ENCODE data around the gene ZDHHC12.

ZDHHC12 gene

GRCh38 chr9:128688501-128689292 lies 35.2 kb downstream of the ZDHHC12 start, which contains the start of gene SET:
SET (plus strand) TSS chr9:128689222; CDS start chr9:128689583, 361 bp downstream.
- H3K4me1 ChIP-seq (ENCODE audit: control insufficient read depth in 1 of 2, insufficient read depth in 2 of 2, low read length in 2 of 2) = peaks cover 38 to 48% of the 10 kb centered on the region in 2 donors
- H3K9ac ChIP-seq (ENCODE audit: low read depth in 1 of 2, low read length in 2 of 2) = peak within 1 kb of the TSS; percentile 82 to 89
- H3K9me3 ChIP-seq (ENCODE audit: control insufficient read depth in 1 of 2, low read length in 2 of 2) = no peaks in the 10 kb centered on the region
- peak within 1 kb of the TSS; percentile 96 for H3K27ac ChIP-seq (ENCODE audit: low read depth, low read length)
- peak within 1 kb of the TSS; percentile 94 to 98 for H3K4me3 ChIP-seq (ENCODE audit: low read depth in 1 of 2, low read length in 2 of 2)
- peaks cover 10 to 25% of the 10 kb centered on the region in 2 donors for H3K36me3 ChIP-seq (ENCODE audit: control insufficient read depth in 1 of 2, insufficient read depth in 2 of 2, low read length in 2 of 2)
- H3K27me3 ChIP-seq (ENCODE audit: control insufficient read depth in 1 of 2, insufficient read depth in 2 of 2, low read length in 2 of 2) = no peaks in the 10 kb centered on the region

- H3K36me3 ChIP-seq (ENCODE audit: control insufficient read depth in 1 of 2, insufficient read depth in 2 of 2, low read length in 2 of 2) = peaks cover 2 to 13% of the 10 kb centered on the region in 2 donors
- no peak overlapping the region for H3K9ac ChIP-seq (ENCODE audit: low read depth in 1 of 2, low read length in 2 of 2)
- H3K27ac ChIP-seq (ENCODE audit: low read depth, low read length) = no peak overlapping the region
- peaks cover 38 to 56% of the 10 kb centered on the region in 2 donors for H3K4me1 ChIP-seq (ENCODE audit: control insufficient read depth in 1 of 2, insufficient read depth in 2 of 2, low read length in 2 of 2)
- H3K9me3 ChIP-seq (ENCODE audit: control insufficient read depth in 1 of 2, low read length in 2 of 2) = no peaks in the 10 kb centered on the region
- H3K4me3 ChIP-seq (ENCODE audit: low read depth in 1 of 2, low read length in 2 of 2) = no peak overlapping the region
- H3K27me3 ChIP-seq (ENCODE audit: control insufficient read depth in 1 of 2, insufficient read depth in 2 of 2, low read length in 2 of 2) = no peaks in the 10 kb centered on the region
Observed at GRCh38 chr9:128687453-128687852, 36.5 kb downstream of the ZDHHC12 start.

GRCh38 chr9:128685636-128686489 lies 38.1 kb downstream of the ZDHHC12 start:
- Histone ChIP-seq H3K9ac (ENCODE audit: low read depth in 1 of 2, low read length in 2 of 2) (peak overlapping the region; percentile 89 to 97), H3K4me1 (ENCODE audit: control insufficient read depth in 1 of 2, insufficient read depth in 2 of 2, low read length in 2 of 2) (peaks cover 31 to 48% of the 10 kb centered on the region in 2 donors), H3K27me3 (ENCODE audit: control insufficient read depth in 1 of 2, insufficient read depth in 2 of 2, low read length in 2 of 2) (no peaks in the 10 kb centered on the region), H3K9me3 (ENCODE audit: control insufficient read depth in 1 of 2, low read length in 2 of 2) (no peaks in the 10 kb centered on the region), H3K4me3 (ENCODE audit: low read depth in 1 of 2, low read length in 2 of 2) (peak overlapping the region; percentile 71 to 91), H3K27ac (ENCODE audit: low read depth, low read length) (peak overlapping the region; percentile 95), H3K36me3 (ENCODE audit: control insufficient read depth in 1 of 2, insufficient read depth in 2 of 2, low read length in 2 of 2) (no peaks in the 10 kb centered on the region)

GRCh38 chr9:128684325-128685199 lies 39.4 kb downstream of the ZDHHC12 start:
- peaks cover 28 to 40% of the 10 kb centered on the region in 2 donors for H3K4me1 ChIP-seq (ENCODE audit: control insufficient read depth in 1 of 2, insufficient read depth in 2 of 2, low read length in 2 of 2)
- H3K9me3 ChIP-seq (ENCODE audit: control insufficient read depth in 1 of 2, low read length in 2 of 2) = no peaks in the 10 kb centered on the region
- no peaks in the 10 kb centered on the region for H3K36me3 ChIP-seq (ENCODE audit: control insufficient read depth in 1 of 2, insufficient read depth in 2 of 2, low read length in 2 of 2)
- H3K27ac ChIP-seq (ENCODE audit: low read depth, low read length) = peak overlapping the region; percentile 95
- H3K9ac ChIP-seq (ENCODE audit: low read depth in 1 of 2, low read length in 2 of 2) = peak overlapping the region; percentile 89 to 97
- H3K27me3 ChIP-seq (ENCODE audit: control insufficient read depth in 1 of 2, insufficient read depth in 2 of 2, low read length in 2 of 2) = no peaks in the 10 kb centered on the region
- H3K4me3 ChIP-seq (ENCODE audit: low read depth in 1 of 2, low read length in 2 of 2) = peak overlapping the region; percentile 91 to 93

- peak overlapping the region; percentile 89 to 97 for H3K9ac ChIP-seq (ENCODE audit: low read depth in 1 of 2, low read length in 2 of 2)
- H3K27ac ChIP-seq (ENCODE audit: low read depth, low read length) = peak overlapping the region; percentile 82
- no peaks in the 10 kb centered on the region for H3K36me3 ChIP-seq (ENCODE audit: control insufficient read depth in 1 of 2, insufficient read depth in 2 of 2, low read length in 2 of 2)
- H3K4me3 ChIP-seq (ENCODE audit: low read depth in 1 of 2, low read length in 2 of 2) = peak overlapping the region; percentile 91 to 93
- H3K4me1 ChIP-seq (ENCODE audit: control insufficient read depth in 1 of 2, insufficient read depth in 2 of 2, low read length in 2 of 2) = peaks cover 28 to 40% of the 10 kb centered on the region in 2 donors
- H3K9me3 ChIP-seq (ENCODE audit: control insufficient read depth in 1 of 2, low read length in 2 of 2) = no peaks in the 10 kb centered on the region
- no peaks in the 10 kb centered on the region for H3K27me3 ChIP-seq (ENCODE audit: control insufficient read depth in 1 of 2, insufficient read depth in 2 of 2, low read length in 2 of 2)
Observed at GRCh38 chr9:128684065-128684324, 39.9 kb downstream of the ZDHHC12 start.

- Histone ChIP-seq H3K27ac (ENCODE audit: low read depth, low read length) (peak overlapping the region; percentile 82), H3K4me1 (ENCODE audit: control insufficient read depth in 1 of 2, insufficient read depth in 2 of 2, low read length in 2 of 2) (peaks cover 27 to 39% of the 10 kb centered on the region in 2 donors), H3K36me3 (ENCODE audit: control insufficient read depth in 1 of 2, insufficient read depth in 2 of 2, low read length in 2 of 2) (no peaks in the 10 kb centered on the region), H3K9me3 (ENCODE audit: control insufficient read depth in 1 of 2, low read length in 2 of 2) (no peaks in the 10 kb centered on the region), H3K9ac (ENCODE audit: low read depth in 1 of 2, low read length in 2 of 2) (peak overlapping the region; percentile 89 to 97), H3K4me3 (ENCODE audit: low read depth in 1 of 2, low read length in 2 of 2) (peak overlapping the region; percentile 91 to 93), H3K27me3 (ENCODE audit: control insufficient read depth in 1 of 2, insufficient read depth in 2 of 2, low read length in 2 of 2) (no peaks in the 10 kb centered on the region)
Observed at GRCh38 chr9:128683340-128684064, 40.4 kb downstream of the ZDHHC12 start.

GRCh38 chr9:128677794-128678193 lies 46.1 kb downstream of the ZDHHC12 start:
- no peaks in the 10 kb centered on the region for H3K9me3 ChIP-seq (ENCODE audit: control insufficient read depth in 1 of 2, low read length in 2 of 2)
- H3K4me1 ChIP-seq (ENCODE audit: control insufficient read depth in 1 of 2, insufficient read depth in 2 of 2, low read length in 2 of 2) = peaks cover 0 to 3% of the 10 kb centered on the region in 2 donors
- peak overlapping the region in 1 of 2 donors; percentile 59 for H3K4me3 ChIP-seq (ENCODE audit: low read depth in 1 of 2, low read length in 2 of 2)
- H3K27me3 ChIP-seq (ENCODE audit: control insufficient read depth in 1 of 2, insufficient read depth in 2 of 2, low read length in 2 of 2) = no peaks in the 10 kb centered on the region
- no peak overlapping the region for H3K27ac ChIP-seq (ENCODE audit: low read depth, low read length)
- H3K36me3 ChIP-seq (ENCODE audit: control insufficient read depth in 1 of 2, insufficient read depth in 2 of 2, low read length in 2 of 2) = no peaks in the 10 kb centered on the region
- H3K9ac ChIP-seq (ENCODE audit: low read depth in 1 of 2, low read length in 2 of 2) = no peak overlapping the region

GRCh38 chr9:128675382-128675781 lies 48.5 kb downstream of the ZDHHC12 start:
- Histone ChIP-seq H3K4me3 (ENCODE audit: low read depth in 1 of 2, low read length in 2 of 2) (no peak overlapping the region), H3K4me1 (ENCODE audit: control insufficient read depth in 1 of 2, insufficient read depth in 2 of 2, low read length in 2 of 2) (peaks cover 0 to 3% of the 10 kb centered on the region in 2 donors), H3K9me3 (ENCODE audit: control insufficient read depth in 1 of 2, low read length in 2 of 2) (no peaks in the 10 kb centered on the region), H3K36me3 (ENCODE audit: control insufficient read depth in 1 of 2, insufficient read depth in 2 of 2, low read length in 2 of 2) (no peaks in the 10 kb centered on the region), H3K27me3 (ENCODE audit: control insufficient read depth in 1 of 2, insufficient read depth in 2 of 2, low read length in 2 of 2) (no peaks in the 10 kb centered on the region), H3K27ac (ENCODE audit: low read depth, low read length) (no peak overlapping the region), H3K9ac (ENCODE audit: low read depth in 1 of 2, low read length in 2 of 2) (no peak overlapping the region)
